Bronchial epithelial cell (primary cell): ENCODE results near the gene MPP2. TPM values are rescaled to one million over a fixed set of nuclear protein-coding genes. Genes with fewer than 3 reads are reported as not detected.

Experiments used
- DNase-seq: peaks from one replicate; pipeline ENCODE4 v3.0.0-alpha.2; 2010; ENCODE audit warnings: low read depth
- FAIRE-seq: peaks from 2 replicates; lab custom pipeline; 2011; peaks lifted over from hg19 to GRCh38; lab: Jason Lieb, UNC
- H3K27me3 ChIP-seq: 2 replicates; pipeline ENCODE4 v1.5.1; 2011; ENCODE audit warnings: low read length; ENCODE audit not compliant: control insufficient read depth, insufficient read depth
- H3K36me3 ChIP-seq: 2 replicates; pipeline ENCODE4 v1.5.1; 2011; ENCODE audit warnings: low read length; ENCODE audit not compliant: control insufficient read depth, insufficient read depth
- H3K4me3 ChIP-seq: 2 replicates; pipeline ENCODE4 v1.5.1; 2011; ENCODE audit warnings: mild to moderate bottlenecking, low read depth, low read length, control low read depth
- total RNA-seq: library from RNA; depleted of rRNA; stranded (reverse); fragments of >200 nt; gene quantifications from 2 replicates; pipeline ENCODE4 v1.2.1, GENCODE V29; 2014
- TF ChIP-seq, protein P1 (sequence below): IDR thresholded peaks from 2 replicates; pipeline ENCODE4 v1.5.1; 2011; ENCODE audit warnings: mild to moderate bottlenecking, moderate library complexity, low read length, control low read depth, inconsistent platforms; ENCODE audit not compliant: insufficient read depth, severe bottlenecking

MPP2 gene
- total RNA-seq, 1 donor from 2014 or later, result 0.26 TPM

DNA sequence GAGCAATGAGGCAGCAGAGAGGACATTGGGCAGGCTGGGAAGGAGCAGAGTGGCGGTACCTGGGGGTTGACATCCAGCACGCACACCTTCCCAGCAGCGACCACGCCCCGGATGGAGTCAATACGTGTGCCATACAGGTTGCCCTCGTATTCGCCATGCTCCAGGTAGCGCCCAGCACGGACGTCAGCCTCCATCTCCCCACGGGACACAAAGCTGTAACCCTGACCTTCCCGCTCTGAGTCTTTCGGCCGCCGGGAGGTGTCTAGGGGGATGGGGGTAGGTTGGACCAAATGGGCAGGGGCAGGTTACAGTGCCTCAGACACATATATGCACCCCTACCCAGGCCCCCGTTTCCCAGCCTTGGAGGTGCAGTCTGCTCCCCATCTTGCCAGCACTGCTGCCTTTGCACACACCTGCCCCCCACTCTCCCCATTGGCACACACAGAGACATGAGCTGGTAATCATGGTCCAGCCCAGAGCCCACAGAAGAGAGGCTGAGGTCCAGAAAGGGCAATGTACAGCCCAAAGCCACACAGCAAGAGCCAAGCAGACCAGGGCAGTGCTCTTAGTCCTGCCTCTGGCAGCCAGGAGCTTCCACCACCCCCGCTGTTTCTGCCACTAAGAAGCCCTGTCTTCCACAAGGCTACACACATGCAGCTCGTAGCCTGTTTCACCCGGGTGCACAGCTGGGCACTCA lies 27.5 kb downstream of the MPP2 start:
- Histone ChIP-seq H3K4me3 (no peak overlapping the region), H3K27me3 (peaks cover 5% of the 10 kb centered on the region), H3K36me3 (no peaks in the 10 kb centered on the region)
- FAIRE-seq (no peak), DNase-seq (no peak)
- TF ChIP-seq, protein P1, sequence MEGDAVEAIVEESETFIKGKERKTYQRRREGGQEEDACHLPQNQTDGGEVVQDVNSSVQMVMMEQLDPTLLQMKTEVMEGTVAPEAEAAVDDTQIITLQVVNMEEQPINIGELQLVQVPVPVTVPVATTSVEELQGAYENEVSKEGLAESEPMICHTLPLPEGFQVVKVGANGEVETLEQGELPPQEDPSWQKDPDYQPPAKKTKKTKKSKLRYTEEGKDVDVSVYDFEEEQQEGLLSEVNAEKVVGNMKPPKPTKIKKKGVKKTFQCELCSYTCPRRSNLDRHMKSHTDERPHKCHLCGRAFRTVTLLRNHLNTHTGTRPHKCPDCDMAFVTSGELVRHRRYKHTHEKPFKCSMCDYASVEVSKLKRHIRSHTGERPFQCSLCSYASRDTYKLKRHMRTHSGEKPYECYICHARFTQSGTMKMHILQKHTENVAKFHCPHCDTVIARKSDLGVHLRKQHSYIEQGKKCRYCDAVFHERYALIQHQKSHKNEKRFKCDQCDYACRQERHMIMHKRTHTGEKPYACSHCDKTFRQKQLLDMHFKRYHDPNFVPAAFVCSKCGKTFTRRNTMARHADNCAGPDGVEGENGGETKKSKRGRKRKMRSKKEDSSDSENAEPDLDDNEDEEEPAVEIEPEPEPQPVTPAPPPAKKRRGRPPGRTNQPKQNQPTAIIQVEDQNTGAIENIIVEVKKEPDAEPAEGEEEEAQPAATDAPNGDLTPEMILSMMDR, result no peak

DNA sequence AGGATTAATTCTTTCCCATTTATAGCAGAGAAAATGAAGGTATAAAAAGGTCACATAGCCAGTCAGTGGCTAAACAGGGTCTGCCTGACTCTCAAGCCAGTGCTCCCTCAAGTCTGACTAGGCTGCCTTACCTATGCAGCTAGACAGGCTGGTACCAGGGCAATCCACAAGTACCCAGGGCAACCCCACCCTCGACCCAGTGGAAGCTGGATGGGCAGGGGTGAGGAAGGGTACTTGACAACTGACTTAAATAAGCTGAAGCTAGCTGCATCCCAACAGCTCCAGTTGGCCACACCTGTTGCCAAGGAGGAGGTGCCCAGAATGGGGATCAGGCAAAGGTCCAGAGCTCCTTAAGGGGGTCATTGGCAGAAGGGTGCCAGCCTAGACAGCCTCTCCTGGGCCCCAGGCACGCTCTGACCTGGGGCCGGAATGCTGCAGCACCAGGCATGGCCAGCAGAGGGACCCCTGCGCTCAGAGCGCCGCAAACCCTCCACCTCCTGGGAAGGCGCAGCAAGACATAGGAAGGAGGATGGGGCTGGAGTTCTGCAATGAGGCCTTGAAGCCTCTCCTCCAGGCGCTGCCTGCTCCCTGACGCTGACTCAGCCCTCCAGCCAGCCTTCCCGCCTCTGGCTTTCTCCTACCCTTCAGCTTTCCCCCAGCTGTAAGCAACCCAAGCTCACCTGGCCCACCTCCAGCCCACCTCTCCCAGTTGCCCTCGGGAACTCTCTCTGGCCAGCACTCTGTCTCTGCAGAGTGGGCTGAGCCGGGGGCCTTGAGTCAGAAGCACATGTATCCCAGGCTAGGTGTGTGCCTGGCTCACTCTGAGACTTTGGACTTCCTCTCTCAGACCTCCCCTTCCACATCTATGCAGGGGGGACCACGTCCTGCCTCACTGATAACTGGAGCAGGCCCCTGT lies 28.8 kb downstream of the MPP2 start:
- Histone ChIP-seq H3K36me3 (no peaks in the 10 kb centered on the region), H3K4me3 (no peak overlapping the region), H3K27me3 (peaks cover 5% of the 10 kb centered on the region)
- FAIRE-seq, result peak; percentile 43
- TF ChIP-seq, protein P1, result peak; percentile 100
- DNase-seq, result peak; percentile 73

DNA sequence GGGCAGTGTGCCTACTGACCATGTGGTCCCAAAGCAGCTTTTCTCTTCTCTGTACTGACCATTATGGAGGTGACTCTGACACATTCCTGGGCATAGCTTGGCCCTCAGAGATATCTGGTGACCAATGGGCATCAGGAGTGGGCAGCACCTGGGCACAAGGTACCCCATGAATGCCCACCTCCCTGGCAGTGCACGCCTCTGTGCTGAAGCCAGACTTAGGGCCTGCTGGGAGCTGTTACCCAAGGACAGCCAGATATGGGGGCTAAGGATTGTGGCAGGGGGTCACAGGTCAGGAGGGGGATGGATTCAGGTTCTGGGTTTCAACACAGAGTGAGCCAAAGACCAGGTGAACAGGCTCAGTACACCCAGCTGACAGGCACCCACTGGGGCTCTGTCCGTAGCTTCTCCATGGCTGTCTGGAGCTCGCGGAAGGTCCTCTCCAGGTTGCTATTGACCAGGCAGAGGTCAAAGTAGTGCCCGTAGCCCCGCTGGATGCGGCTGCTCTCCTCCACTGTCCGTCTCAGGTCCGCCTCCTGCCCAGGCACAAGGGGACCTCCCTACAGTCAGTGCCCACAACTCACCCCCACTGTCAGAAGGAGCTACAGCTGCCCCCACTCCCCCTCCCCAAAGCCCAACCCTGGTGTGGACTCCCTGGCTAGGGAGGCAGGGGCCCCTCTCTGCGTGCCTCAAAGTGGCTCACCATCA lies 29.7 kb downstream of the MPP2 start:
- Histone ChIP-seq H3K27me3 (peaks cover 5% of the 10 kb centered on the region), H3K36me3 (no peaks in the 10 kb centered on the region), H3K4me3 (no peak overlapping the region)
- FAIRE-seq (peak; percentile 13), DNase-seq (no peak)
- TF ChIP-seq, protein P1, result no peak

DNA sequence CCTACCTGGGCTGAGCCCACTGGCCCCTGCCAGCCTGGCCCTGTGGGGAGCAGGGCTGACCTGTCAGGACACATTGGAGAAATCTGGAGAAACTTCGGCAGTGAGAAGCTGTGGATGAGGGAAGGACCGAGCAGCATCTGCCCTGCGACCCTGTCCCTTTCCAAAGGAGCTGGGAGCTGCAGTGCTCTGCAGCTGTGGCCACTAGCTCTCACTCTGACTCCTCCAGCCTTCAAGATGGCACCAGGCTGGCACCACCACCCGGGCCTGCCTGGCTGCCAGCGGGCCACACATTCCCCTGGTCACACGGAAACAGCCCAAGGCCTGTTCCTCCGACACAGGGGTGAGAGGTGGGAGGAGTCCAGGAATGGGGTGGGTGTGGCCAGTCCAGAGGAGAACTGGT lies 30.3 kb downstream of the MPP2 start:
- FAIRE-seq, result no peak

DNA sequence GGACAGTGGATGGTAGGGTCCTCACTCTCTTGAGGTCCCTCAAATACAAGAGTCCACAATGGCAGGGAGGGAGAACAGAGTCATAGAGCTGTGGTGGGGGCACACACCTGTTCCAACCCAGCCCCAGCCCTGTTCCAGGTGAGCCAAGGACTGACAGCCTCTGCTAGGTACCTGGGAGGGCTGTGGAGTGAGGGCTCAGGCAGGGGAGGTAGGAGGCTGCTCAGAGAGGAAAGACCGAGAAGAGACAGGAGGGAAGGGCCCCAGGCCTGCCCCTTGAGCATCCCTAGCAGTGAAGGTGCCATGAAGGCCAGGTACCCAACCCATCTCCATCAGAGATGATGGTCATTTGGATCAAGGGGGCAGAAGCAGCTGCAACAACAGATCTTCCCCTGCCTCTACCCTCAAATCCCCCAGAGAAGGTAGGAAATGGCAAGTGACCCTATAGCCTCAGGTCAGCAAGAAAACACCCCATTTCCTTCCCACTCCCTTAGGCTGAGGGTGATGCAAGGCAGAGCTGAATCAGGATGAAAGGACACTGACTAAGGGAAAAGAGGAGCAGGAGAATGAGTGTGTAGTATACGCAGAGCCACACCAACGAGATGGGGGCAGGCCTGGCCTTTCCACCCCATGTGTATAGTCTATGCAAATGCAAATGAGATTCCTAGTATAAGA lies 31.7 kb downstream of the MPP2 start:
- TF ChIP-seq, protein P1, result no peak
- FAIRE-seq, result no peak
- H3K4me3 ChIP-seq, result no peak overlapping the region
- peaks cover 5% of the 10 kb centered on the region for H3K27me3 ChIP-seq
- H3K36me3 ChIP-seq, result no peaks in the 10 kb centered on the region
- no peak for DNase-seq

More for the DNA sequence above, 30.3 kb downstream of the MPP2 start:
- TF ChIP-seq, protein P1, result no peak
- H3K27me3 ChIP-seq, result peaks cover 5% of the 10 kb centered on the region
- no peak overlapping the region for H3K4me3 ChIP-seq
- no peak for DNase-seq
- H3K36me3 ChIP-seq, result no peaks in the 10 kb centered on the region
